ENCODE data around the gene CHMP1A.

- TF ChIP-seq POLR2AphosphoS5 (IDR thresholded peaks at IDR 0.05; ENCODE audit: low read depth, low read length) (no peak), TAF1 (IDR thresholded peaks at IDR 0.05; ENCODE audit: borderline replicate concordance, insufficient read depth, low read length) (no peak), SIN3A (IDR thresholded peaks at IDR 0.05; ENCODE audit: borderline replicate concordance, insufficient read depth, low read length) (no peak), REST (IDR thresholded peaks at IDR 0.05; ENCODE audit: insufficient read depth in 1 of 2, low read depth in 2 of 2, low read length in 2 of 2) (no peak), FOXP2 (optimal IDR thresholded peaks at IDR 0.05; ENCODE audit: borderline replicate concordance, extremely low read depth, extremely low read length, insufficient read depth) (no peak)
Measured at GRCh38 chr16:89604764-89605163, 52.7 kb downstream of the CHMP1A start.

Measured in PFSK-1 (cell line).